Measurements from ENCODE around the gene MZT2A. TPM values are rescaled to one million over a fixed set of nuclear protein-coding genes. Genes with fewer than 3 reads are reported as not detected.
"Not testable (repeated sequence)": the region's sequence is repeated elsewhere in the genome, so short reads cannot be mapped to it uniquely, and the experiment has no call there.

Gene MZT2A
- total RNA-seq, 1 experiment from 2014 or later, result 135 TPM

GRCh38 chr2:131521524-131521923, 29.3 kb upstream of the MZT2A start:
- DNase-seq (ENCODE audit: low read depth), result not testable (repeated sequence)

- DNase-seq (ENCODE audit: low read depth), result no peak
These were observed 28.3 kb upstream of the MZT2A start for GRCh38 chr2:131520526-131520925.

- DNase-seq (ENCODE audit: low read depth), result not testable (repeated sequence)
These were observed 27.8 kb upstream of the MZT2A start for GRCh38 chr2:131519871-131520470.

GRCh38 chr2:131519466-131519865, 27.3 kb upstream of the MZT2A start:
- no peak for DNase-seq (ENCODE audit: low read depth)

- DNase-seq (ENCODE audit: low read depth), result not testable (repeated sequence)
These were observed 26.3 kb upstream of the MZT2A start for GRCh38 chr2:131518531-131518930.

- DNase-seq (ENCODE audit: low read depth), result not testable (repeated sequence)
These were observed 25.7 kb upstream of the MZT2A start for GRCh38 chr2:131517856-131518255.

- DNase-seq (ENCODE audit: low read depth), result no peak
These were observed 25.1 kb upstream of the MZT2A start for GRCh38 chr2:131517106-131517831.

- DNase-seq (ENCODE audit: low read depth), result peak; percentile 15
These were observed 24.4 kb upstream of the MZT2A start for GRCh38 chr2:131516621-131517020.

- DNase-seq (ENCODE audit: low read depth), result no peak
These were observed 23.8 kb upstream of the MZT2A start for GRCh38 chr2:131516011-131516410.

- not testable (repeated sequence) for DNase-seq (ENCODE audit: low read depth)
These were observed 23.0 kb upstream of the MZT2A start for GRCh38 chr2:131515235-131515634.

GRCh38 chr2:131514408-131515166, 22.4 kb upstream of the MZT2A start:
- DNase-seq (ENCODE audit: low read depth), result not testable (repeated sequence)

- not testable (repeated sequence) for DNase-seq (ENCODE audit: low read depth)
These were observed 20.0 kb upstream of the MZT2A start for GRCh38 chr2:131511969-131512870.

- DNase-seq (ENCODE audit: low read depth), result not testable (repeated sequence)
These were observed 19.2 kb upstream of the MZT2A start for GRCh38 chr2:131511291-131511968.

- DNase-seq (ENCODE audit: low read depth), result no peak
These were observed 17.4 kb upstream of the MZT2A start for GRCh38 chr2:131509615-131510014.

GRCh38 chr2:131504082-131504750, 12.0 kb upstream of the MZT2A start:
- peak; percentile 47 for DNase-seq (ENCODE audit: low read depth)

- DNase-seq (ENCODE audit: low read depth), result not testable (repeated sequence)
These were observed 11.4 kb upstream of the MZT2A start for GRCh38 chr2:131503587-131503986.

GRCh38 chr2:131498321-131498973, 6.2 kb upstream of the MZT2A start:
- peak; percentile 40 for DNase-seq (ENCODE audit: low read depth)

GRCh38 chr2:131495506-131495905, 3.3 kb upstream of the MZT2A start:
- not testable (repeated sequence) for DNase-seq (ENCODE audit: low read depth)

GRCh38 chr2:131493199-131493968, 1.2 kb upstream of the MZT2A start:
- DNase-seq (ENCODE audit: low read depth), result no peak

All from HT1080 (cell line).